Smooth muscle cell of the brain vasculature (primary cell): ENCODE data around the gene SP140.
"Not testable (repeated sequence)": the region's sequence is repeated elsewhere in the genome, so short reads cannot be mapped to it uniquely, and the experiment has no call there.

ENCODE experiments used
- DNase-seq: peaks from one replicate; pipeline ENCODE4 v3.0.0-alpha.2; 2012; ENCODE audit warnings: low read depth, low spot score

The SP140 gene

GRCh38 chr2:230224458-230224857 is 1.1 kb upstream of the SP140 start:
- DNase-seq, result no peak

DNA sequence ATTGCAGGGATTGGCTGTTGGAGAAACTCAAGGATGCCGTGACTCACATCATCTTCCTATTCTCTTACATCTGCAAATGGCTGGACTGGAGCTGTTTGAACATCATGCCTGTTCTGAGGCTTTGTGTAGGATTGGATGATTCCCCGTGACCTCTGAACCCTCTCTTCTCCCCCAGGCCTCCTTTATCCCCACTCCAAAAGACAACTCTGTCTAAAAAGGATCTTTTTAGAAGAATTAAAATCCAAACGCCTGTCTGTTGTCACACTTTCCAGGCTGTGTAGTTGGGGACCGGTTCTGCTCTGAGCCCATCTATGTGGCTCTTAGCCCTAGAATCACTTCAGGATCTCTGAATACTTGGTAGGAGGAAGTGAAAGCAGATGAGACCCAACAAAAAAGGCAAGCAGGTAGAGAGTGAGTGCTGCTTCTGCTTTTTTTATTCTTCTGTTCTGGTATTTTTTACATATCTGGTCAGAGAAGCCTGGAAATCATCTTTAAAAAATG is 565 bp downstream of the SP140 start:
- no peak for DNase-seq

GRCh38 chr2:230227216-230227615 is 1.7 kb downstream of the SP140 start:
- no peak for DNase-seq

- DNase-seq, result no peak
These were observed 4.6 kb downstream of the SP140 start for GRCh38 chr2:230230087-230230486.

GRCh38 chr2:230230496-230231200 is 5.1 kb downstream of the SP140 start:
- DNase-seq, result no peak

- no peak for DNase-seq
These were observed 5.7 kb downstream of the SP140 start for GRCh38 chr2:230231251-230231650.

- DNase-seq, result no peak
These were observed 8.7 kb downstream of the SP140 start for GRCh38 chr2:230234122-230234722.

DNA sequence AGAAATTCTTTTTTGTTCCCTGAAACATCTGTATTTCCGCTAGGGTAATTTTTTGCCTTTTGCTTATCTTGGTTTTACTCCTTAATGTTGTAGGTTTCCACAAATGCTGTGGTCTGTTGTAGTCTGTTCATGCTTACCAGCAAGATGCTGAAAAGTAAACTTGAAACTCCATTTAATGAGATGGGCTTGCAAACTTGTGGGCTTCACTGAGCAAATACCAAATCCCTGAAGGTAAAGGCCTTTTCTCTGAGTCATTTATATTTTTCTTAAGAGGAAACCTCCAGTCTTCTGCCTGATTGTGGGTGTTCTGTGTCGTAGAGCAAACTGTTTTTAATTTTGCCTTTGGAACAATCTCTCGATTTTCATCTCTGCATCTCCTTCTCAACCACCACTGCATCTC is 9.3 kb downstream of the SP140 start:
- no peak for DNase-seq

DNA sequence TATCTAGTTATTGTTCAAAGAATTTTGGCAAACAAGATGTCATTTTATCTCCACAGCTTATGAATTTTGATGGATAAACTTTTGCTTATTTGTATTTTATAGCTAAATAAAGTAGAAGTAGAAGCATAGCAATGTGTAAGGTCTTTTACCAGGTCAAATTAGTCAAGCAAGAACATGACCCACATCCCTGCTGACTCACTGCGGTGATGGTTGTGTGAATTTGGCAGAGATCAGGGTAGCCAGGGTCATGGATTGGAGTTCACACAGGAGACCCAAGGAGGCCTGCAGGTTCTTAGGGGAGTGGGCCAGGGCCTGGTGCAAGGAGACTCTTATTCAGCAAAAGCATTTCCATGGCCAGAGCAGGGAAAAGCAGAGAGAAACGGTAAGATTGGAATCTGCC is 18.7 kb downstream of the SP140 start:
- no peak for DNase-seq

- DNase-seq, result no peak
These were observed 20.7 kb downstream of the SP140 start for GRCh38 chr2:230246206-230246605.

GRCh38 chr2:230250231-230250630 is 24.7 kb downstream of the SP140 start:
- no peak for DNase-seq

DNA sequence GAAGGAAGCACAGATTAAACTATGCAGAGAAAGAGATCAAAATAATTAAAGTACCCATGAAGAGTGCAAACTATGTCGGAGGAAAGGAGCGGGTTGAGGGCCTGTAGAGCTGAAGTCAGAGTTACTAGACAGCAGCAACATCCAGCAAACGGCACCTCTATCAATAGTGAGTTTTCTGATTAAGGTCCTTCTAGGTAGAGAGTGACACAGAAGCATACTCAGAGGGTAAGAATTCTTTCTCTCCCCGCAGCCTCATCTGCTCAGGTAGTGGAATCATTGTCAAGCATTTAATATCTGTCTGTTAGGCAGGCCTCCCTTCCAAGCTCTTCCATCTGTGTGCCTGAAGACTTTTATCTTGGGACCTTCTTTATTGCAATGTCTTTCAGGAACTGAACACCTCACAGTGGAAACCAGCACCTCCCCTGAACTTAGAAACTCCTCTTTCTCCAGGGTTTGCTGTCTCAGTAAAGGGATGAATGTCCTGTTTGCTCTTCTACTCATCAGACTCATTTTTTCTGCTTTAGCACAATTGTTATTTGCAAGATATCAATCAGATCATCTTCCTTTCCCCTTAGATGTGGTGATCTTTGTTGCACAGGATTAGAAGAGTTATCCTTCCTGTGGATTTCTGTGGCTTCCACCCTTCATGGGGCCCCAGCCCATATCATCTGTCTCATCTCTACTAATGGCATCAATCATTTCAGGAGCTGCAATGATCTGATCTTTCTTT is 28.8 kb downstream of the SP140 start:
- no peak for DNase-seq

- DNase-seq, result no peak
These were observed 31.3 kb downstream of the SP140 start for GRCh38 chr2:230256733-230257332.

- DNase-seq, result no peak
These were observed 32.9 kb downstream of the SP140 start for GRCh38 chr2:230258483-230258882.

GRCh38 chr2:230262246-230262645 is 36.7 kb downstream of the SP140 start:
- DNase-seq, result no peak

- not testable (repeated sequence) for DNase-seq
These were observed 39.4 kb downstream of the SP140 start for GRCh38 chr2:230264945-230265344.

DNA sequence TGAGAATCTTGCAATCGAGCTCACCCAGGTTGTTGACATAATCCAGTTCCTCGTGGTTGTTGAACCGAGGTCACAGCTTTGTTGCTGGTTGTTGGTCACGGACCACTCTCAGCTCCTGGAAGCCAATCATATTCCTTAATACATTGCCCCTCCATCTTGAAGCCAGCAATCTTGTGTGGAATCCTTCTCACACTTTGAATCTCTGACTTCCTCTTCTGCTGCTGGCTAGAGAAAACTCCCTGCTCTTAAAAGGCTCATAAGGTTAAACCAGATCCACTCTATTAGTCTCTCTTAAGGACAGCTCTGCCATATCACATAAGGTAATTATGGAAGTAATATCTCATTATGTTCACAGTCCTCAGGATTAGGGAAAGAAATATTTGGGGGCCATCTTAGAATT is 41.1 kb downstream of the SP140 start:
- DNase-seq, result no peak

GRCh38 chr2:230267059-230267458 is 41.5 kb downstream of the SP140 start:
- no peak for DNase-seq

DNA sequence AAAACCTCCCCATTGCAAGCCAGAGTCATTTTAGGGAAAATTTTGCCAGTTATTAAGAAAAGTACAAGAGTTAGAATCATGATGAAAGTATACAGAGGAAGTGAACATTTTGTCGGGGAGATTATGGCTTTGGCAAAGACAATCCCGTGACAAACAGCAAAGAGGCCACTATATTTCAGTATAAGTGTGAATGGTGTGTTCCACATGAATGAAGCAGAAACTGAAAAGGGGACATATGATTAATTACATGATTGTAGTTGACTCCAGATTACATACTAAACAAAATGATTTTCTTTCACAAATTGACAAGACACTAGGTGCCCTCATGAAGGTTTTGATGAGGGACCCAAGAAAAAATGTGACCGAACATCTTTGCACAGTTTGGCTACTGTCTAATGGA is 42.0 kb downstream of the SP140 start:
- no peak for DNase-seq

DNA sequence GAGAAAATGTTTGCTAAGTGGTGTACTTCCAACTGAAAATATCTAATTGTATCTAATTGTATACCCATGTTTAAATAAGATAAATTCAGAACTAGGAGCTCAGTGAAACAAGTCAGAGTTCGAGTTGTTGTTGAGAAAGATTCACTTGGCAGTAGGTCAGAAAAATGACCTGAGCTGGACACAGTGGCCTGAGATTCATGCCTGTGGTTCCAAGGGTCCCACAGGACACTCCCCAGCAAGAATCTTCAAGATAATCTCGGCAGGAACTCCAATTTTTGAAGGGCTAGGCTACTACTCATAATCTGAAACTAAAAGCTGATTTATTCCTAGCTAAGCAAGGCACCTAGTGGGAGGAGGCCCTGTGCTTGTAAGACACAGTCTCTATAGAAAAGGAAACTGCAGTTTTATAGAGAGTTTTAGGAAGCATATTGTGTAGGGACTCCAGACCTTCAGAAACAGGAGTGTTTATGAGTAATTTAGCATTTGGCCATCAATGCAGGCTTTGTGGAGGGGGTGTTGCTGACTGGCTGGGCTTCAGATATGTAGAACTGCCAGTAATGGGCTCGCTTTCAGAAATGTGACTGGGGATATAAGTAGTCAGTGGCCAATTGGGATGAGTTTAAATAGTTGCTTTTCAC is 43.2 kb downstream of the SP140 start:
- no peak for DNase-seq

- DNase-seq, result no peak
These were observed 44.2 kb downstream of the SP140 start for GRCh38 chr2:230269715-230270114.

GRCh38 chr2:230282936-230283335 is 57.4 kb downstream of the SP140 start:
- DNase-seq, result no peak
